B cell (primary cell): ENCODE results near the gene VSTM5. TPM values are rescaled to one million over a fixed set of nuclear protein-coding genes. Genes with fewer than 3 reads are reported as not detected.

Source experiments
- ATAC-seq: fragments of 200-7000 bp; cut with Tn5 transposase; one replicate; pipeline ENCODE4 v1.10.0; 2021; ENCODE audit warnings: low read depth, mild to moderate bottlenecking, moderate number of reproducible peaks, moderate library complexity
- CTCF ChIA-PET: fragments of 350-600 bp; sonication (Branson Sonifier 250); formaldehyde crosslinking; loops from one replicate; lab custom pipeline; 2021; ENCODE audit warnings: antibody characterized with exemption, inconsistent platforms; lab: Charles Lee
- POLR2A ChIA-PET: fragments of 350-600 bp; sonication (Branson Sonifier 250); formaldehyde crosslinking; loops from one replicate; lab custom pipeline; 2021; ENCODE audit warnings: antibody characterized with exemption; lab: Charles Lee
- DNase-seq: peaks from one replicate; pipeline ENCODE4 v3.0.0; 2013
- H2AFZ ChIP-seq: 2 replicates; pipeline ENCODE4 v1.6.1; 2012; ENCODE audit warnings: mild to moderate bottlenecking, low read depth, low read length; ENCODE audit not compliant: insufficient read depth, poor library complexity, severe bottlenecking
- H3K27ac ChIP-seq, 2 donors: 1 replicate in 1 of 2; 2 replicates in 1 of 2; pipeline ENCODE4 v1.5.1; 2012 to 2013; ENCODE audit warnings: low read length in 2 of 2, mild to moderate bottlenecking in 2 of 2, moderate library complexity in 1 of 2
- H3K27me3 ChIP-seq, 4 experiments: fragments of 200-600 bp in 1 of 4; sonication (generic) in 1 of 4; replicated peaks in 1 of 4; 1 replicate in 2 of 4; 2 replicates in 2 of 4; pipeline versions ENCODE4 v1.6.1 to v1.7.0; 2013 to 2016; ENCODE audit warnings: low read length in 3 of 4, mild to moderate bottlenecking in 2 of 4, mixed read lengths in 1 of 4, moderate library complexity in 1 of 4; ENCODE audit not compliant: insufficient read depth in 4 of 4, control insufficient read depth in 3 of 4; ENCODE audit errors: control extremely low read depth in 1 of 4
- H3K36me3 ChIP-seq, 2 experiments: replicated peaks in 1 of 2; 1 replicate in 1 of 2; 2 replicates in 1 of 2; pipeline versions ENCODE4 v1.6.1 to v1.7.1; 2013; ENCODE audit warnings: low read length in 1 of 2; ENCODE audit not compliant: insufficient read depth in 2 of 2, control insufficient read depth in 1 of 2; ENCODE audit errors: control extremely low read depth in 1 of 2, extremely low read depth in 1 of 2
- H3K4me1 ChIP-seq, 2 donors: fragments of 200-600 bp in 1 of 2; sonication (generic) in 1 of 2; 1 replicate in 1 of 2; 2 replicates in 1 of 2; pipeline versions ENCODE4 v1.5.1 to v1.6.1; 2013 to 2017; ENCODE audit warnings: low read length in 2 of 2; ENCODE audit not compliant: control insufficient read depth in 2 of 2, insufficient read depth in 2 of 2
- H3K4me2 ChIP-seq: replicated peaks from 2 replicates; pipeline ENCODE3; 2012; ENCODE audit warnings: mild to moderate bottlenecking, low read depth, low read length; ENCODE audit not compliant: poor library complexity, severe bottlenecking
- H3K4me3 ChIP-seq, 5 experiments: fragments of 200-600 bp in 1 of 5; sonication (generic) in 1 of 5; 1 replicate in 3 of 5; 2 replicates in 2 of 5; pipeline versions ENCODE4 v1.5.1 to v1.7.0; 2011 to 2016; ENCODE audit warnings: low read length in 4 of 5, mild to moderate bottlenecking in 4 of 5, low read depth in 2 of 5, control low read depth in 1 of 5, moderate library complexity in 1 of 5; ENCODE audit not compliant: insufficient read depth in 1 of 5; ENCODE audit errors: control extremely low read depth in 1 of 5, extremely low read depth in 1 of 5
- H3K79me2 ChIP-seq: fragments of 200-600 bp; sonication (generic); one replicate; pipeline ENCODE4 v1.6.0; 2016; ENCODE audit warnings: low read length; ENCODE audit not compliant: control insufficient read depth, insufficient read depth
- H3K9ac ChIP-seq: fragments of 200-600 bp; sonication (generic); 2 replicates; pipeline ENCODE4 v1.6.1; 2017; ENCODE audit warnings: mild to moderate bottlenecking, low read length, moderate library complexity
- H3K9me3 ChIP-seq, 3 donors: one replicate each; pipeline versions ENCODE4 v1.6.1 to v1.7.1; 2013; ENCODE audit warnings: low read length in 2 of 3; ENCODE audit not compliant: control insufficient read depth in 2 of 3, insufficient read depth in 1 of 3; ENCODE audit errors: control extremely low read depth in 1 of 3
- H4K20me1 ChIP-seq: 2 replicates; pipeline ENCODE4 v1.6.0; 2012; ENCODE audit warnings: mild to moderate bottlenecking, low read length; ENCODE audit not compliant: insufficient read depth, control insufficient read depth, poor library complexity, severe bottlenecking
- H3K27ac Mint-ChIP-seq: one replicate; pipeline ENCODE4 v1.8.0; 2021; ENCODE audit warnings: mixed read lengths
- H3K27me3 Mint-ChIP-seq: one replicate; pipeline ENCODE4 v1.8.0; 2021; ENCODE audit warnings: mixed read lengths
- H3K4me1 Mint-ChIP-seq: one replicate; pipeline ENCODE4 v1.8.0; 2021; ENCODE audit warnings: mixed read lengths
- H3K4me3 Mint-ChIP-seq: one replicate; pipeline ENCODE4 v1.8.0; 2021; ENCODE audit warnings: mixed read lengths
- H3K9me3 Mint-ChIP-seq: one replicate; pipeline ENCODE4 v1.8.0; 2022; ENCODE audit warnings: mixed read lengths; ENCODE audit not compliant: insufficient read depth
- EZH2 ChIP-seq: IDR thresholded peaks from 2 replicates; pipeline ENCODE4 v1.6.1; 2012; ENCODE audit warnings: borderline replicate concordance, low read depth, mild to moderate bottlenecking, moderate library complexity, low read length; ENCODE audit not compliant: insufficient read depth, poor library complexity, severe bottlenecking
- WGBS: methylation state at CpG from one replicate; pipeline ENCODE4 v1.1.5; 2013; ENCODE audit warnings: missing lambda C conversion rate; ENCODE audit not compliant: insufficient coverage; 5-methylcytosine and 5-hydroxymethylcytosine counted together
- intact Hi-C: fragments of 100-400 bp; cut with micrococcal nuclease; formaldehyde crosslinking; loops from one replicate; pipeline ENCODE4 v1.10.0; 2022
- polyA plus RNA-seq: library from polyadenylated mRNA; depleted of rRNA; stranded (reverse); fragments of >200 nt; gene quantifications from 2 replicates; pipeline ENCODE4 v1.2.3, GENCODE V29; 2012
- total RNA-seq, 2 donors: library from RNA; stranded (reverse); fragments of 120-200 nt in 1 of 2; gene quantifications; 1 replicate in 1 of 2; 2 replicates in 1 of 2; pipeline versions ENCODE4 v1.2.3 to v1.2.4, GENCODE V29; 2013 to 2022
- TF ChIP-seq, protein P1 (sequence below): fragments of 200-600 bp; IDR thresholded peaks from one replicate; pipeline ENCODE4 v1.8.0; 2022; ENCODE audit warnings: antibody characterized with exemption, mild to moderate bottlenecking

The VSTM5 gene
- total and polyA plus RNA-seq, 2 donors (not counting 1 experiment from before 2014, with no cell fraction given) = not detected

DNA sequence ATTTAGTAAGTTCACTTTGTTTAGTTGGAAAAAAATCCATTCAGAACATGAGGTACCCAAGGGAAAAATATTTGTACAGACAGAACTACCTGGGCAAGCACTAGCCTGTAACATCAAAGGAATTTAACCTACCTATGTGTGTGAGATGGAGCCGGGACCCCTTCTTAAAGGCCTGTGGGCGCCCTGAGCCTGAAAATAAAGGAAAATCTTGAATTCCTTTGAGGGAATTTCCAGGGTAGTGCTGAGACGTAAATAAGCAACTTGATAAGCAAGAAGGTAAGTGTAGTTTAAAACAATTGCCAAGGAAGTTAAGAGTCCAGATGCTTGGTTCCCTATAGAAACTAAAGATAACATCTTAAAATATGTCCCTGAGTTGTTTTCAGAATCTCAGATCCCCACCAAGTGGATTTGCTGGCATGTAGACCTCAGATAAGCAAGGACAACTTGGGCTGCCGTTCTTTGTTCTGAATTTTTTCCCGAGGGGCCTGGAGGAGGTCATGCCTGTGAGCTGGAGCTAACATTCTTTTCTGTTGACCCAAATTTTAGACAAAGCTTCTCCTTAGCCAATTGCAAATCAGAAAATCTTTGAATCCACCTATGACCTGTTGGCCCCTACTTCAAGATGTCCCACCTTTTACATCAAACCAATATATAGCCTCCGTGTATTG lies 35.3 kb downstream of the VSTM5 start:
- Mint-ChIP-seq H3K27ac (no peak overlapping the region), H3K4me3 (no peak overlapping the region), H3K9me3 (no peaks in the 10 kb centered on the region), H3K27me3 (no peaks in the 10 kb centered on the region), H3K4me1 (no peaks in the 10 kb centered on the region)
- no peak for TF ChIP-seq EZH2
- TF ChIP-seq, protein P1, sequence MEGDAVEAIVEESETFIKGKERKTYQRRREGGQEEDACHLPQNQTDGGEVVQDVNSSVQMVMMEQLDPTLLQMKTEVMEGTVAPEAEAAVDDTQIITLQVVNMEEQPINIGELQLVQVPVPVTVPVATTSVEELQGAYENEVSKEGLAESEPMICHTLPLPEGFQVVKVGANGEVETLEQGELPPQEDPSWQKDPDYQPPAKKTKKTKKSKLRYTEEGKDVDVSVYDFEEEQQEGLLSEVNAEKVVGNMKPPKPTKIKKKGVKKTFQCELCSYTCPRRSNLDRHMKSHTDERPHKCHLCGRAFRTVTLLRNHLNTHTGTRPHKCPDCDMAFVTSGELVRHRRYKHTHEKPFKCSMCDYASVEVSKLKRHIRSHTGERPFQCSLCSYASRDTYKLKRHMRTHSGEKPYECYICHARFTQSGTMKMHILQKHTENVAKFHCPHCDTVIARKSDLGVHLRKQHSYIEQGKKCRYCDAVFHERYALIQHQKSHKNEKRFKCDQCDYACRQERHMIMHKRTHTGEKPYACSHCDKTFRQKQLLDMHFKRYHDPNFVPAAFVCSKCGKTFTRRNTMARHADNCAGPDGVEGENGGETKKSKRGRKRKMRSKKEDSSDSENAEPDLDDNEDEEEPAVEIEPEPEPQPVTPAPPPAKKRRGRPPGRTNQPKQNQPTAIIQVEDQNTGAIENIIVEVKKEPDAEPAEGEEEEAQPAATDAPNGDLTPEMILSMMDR = no peak
- ChIA-PET CTCF (no interaction called here), POLR2A (no interaction called here)
- H3K4me2 ChIP-seq = no peak overlapping the region
- WGBS = 100% methylated on average over 3 of the region's 6 CpGs
- no peak overlapping the region for H3K27ac ChIP-seq
- intact Hi-C loops = no loop called here
- no peaks in the 10 kb centered on the region for H3K9me3 ChIP-seq
- no peaks in the 10 kb centered on the region for H3K4me1 ChIP-seq
- H3K36me3 ChIP-seq = peaks cover 6 to 49% of the 10 kb centered on the region in 2 experiments
- H3K9ac ChIP-seq = no peak overlapping the region
- H3K4me3 ChIP-seq = no peak overlapping the region
- no peaks in the 10 kb centered on the region for H3K79me2 ChIP-seq
- no peaks in the 10 kb centered on the region for H3K27me3 ChIP-seq
- H4K20me1 ChIP-seq = no peaks in the 10 kb centered on the region
- ATAC-seq (no peak), DNase-seq (no peak)
- no peak overlapping the region for H2AFZ ChIP-seq

DNA sequence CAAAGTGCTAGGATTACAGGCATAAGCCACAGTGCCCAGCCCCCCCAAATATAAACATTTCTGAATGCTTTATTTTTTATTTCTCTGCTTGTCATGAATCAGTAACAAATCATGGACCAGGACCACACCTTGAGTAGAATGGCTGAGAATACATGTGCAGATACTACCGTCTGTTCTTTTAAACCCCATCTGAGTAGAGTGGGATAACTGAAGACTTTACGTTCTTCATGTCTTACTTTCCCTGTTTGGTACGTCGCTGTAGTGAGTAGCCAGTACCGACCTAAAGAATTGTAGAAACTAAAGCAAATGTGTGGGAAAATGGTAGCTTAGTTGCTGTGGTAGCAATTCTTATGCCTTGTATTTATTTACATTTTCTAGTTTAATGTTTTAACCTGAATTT lies 36.4 kb downstream of the VSTM5 start:
- Histone ChIP-seq H3K36me3 (peaks cover 10 to 60% of the 10 kb centered on the region in 2 experiments), H3K4me1 (no peaks in the 10 kb centered on the region), H4K20me1 (peaks cover 7% of the 10 kb centered on the region), H2AFZ (no peak overlapping the region), H3K4me2 (no peak overlapping the region), H3K79me2 (no peaks in the 10 kb centered on the region), H3K27me3 (no peaks in the 10 kb centered on the region), H3K27ac (no peak overlapping the region), H3K9me3 (no peaks in the 10 kb centered on the region), H3K4me3 (no peak overlapping the region), H3K9ac (no peak overlapping the region)
- no peaks in the 10 kb centered on the region for H3K9me3 Mint-ChIP-seq
- no peaks in the 10 kb centered on the region for H3K4me1 Mint-ChIP-seq
- H3K27ac Mint-ChIP-seq = no peak overlapping the region
- ChIA-PET CTCF (no interaction called here), POLR2A (no interaction called here)
- no peaks in the 10 kb centered on the region for H3K27me3 Mint-ChIP-seq
- intact Hi-C loops = no loop called here
- no peak for ATAC-seq
- no peak for DNase-seq
- TF ChIP-seq, protein P1 = no peak
- no peak for TF ChIP-seq EZH2
- 100% methylated on average over 5 of the region's 5 CpGs for WGBS
- no peak overlapping the region for H3K4me3 Mint-ChIP-seq
